Cardiac muscle cell (in vitro differentiated cells and primary cell): ENCODE data around the gene MARCHF4. TPM values are rescaled to one million over a fixed set of nuclear protein-coding genes. Genes with fewer than 3 reads are reported as not detected.
"Not testable (repeated sequence)": the region's sequence is repeated elsewhere in the genome, so short reads cannot be mapped to it uniquely, and the experiment has no call there.

ENCODE experiments used
- DNase-seq, 2 donors: peaks; one replicate each; pipeline versions ENCODE4 v3.0.0 to v3.0.0-alpha.2; 2010 to 2017; ENCODE audit warnings: low read depth in 1 of 2, low spot score in 1 of 2
- H3K27ac ChIP-seq: fragments of 200-600 bp; sonication (generic); 2 replicates; pipeline ENCODE4 v1.5.1; 2016
- H3K27me3 ChIP-seq: fragments of 200-600 bp; sonication (generic); 2 replicates; pipeline ENCODE4 v1.6.0; 2016; ENCODE audit warnings: control low read depth
- H3K36me3 ChIP-seq: fragments of 200-600 bp; sonication (generic); 2 replicates; pipeline ENCODE4 v1.5.1; 2016; ENCODE audit warnings: control low read depth
- H3K4me1 ChIP-seq: fragments of 200-600 bp; sonication (generic); 2 replicates; pipeline ENCODE4 v1.8.1; 2017; ENCODE audit warnings: low read depth, mild to moderate bottlenecking, mixed run types
- H3K4me3 ChIP-seq: fragments of 200-600 bp; sonication (generic); 2 replicates; pipeline ENCODE4 v1.5.1; 2016; ENCODE audit warnings: mild to moderate bottlenecking
- H3K9me3 ChIP-seq: fragments of 200-600 bp; sonication (generic); 2 replicates; pipeline ENCODE4 v1.5.1; 2017; ENCODE audit warnings: low read depth, mild to moderate bottlenecking, control low read depth
- CTCF ChIP-seq: IDR thresholded peaks from 2 replicates; pipeline ENCODE4 v1.5.1; 2012; ENCODE audit warnings: low read depth, mild to moderate bottlenecking, low read length
- polyA plus RNA-seq: library from polyadenylated mRNA; unstranded; fragments of >200 nt; fragmentation: Nextera tagmentation; extraction: Ambion mirVana; gene quantifications from 2 replicates; pipeline ENCODE4 v1.2.1, GENCODE V29; 2016
- total RNA-seq: library from RNA; depleted of rRNA; stranded (reverse); fragments of >200 nt; gene quantifications from 2 replicates; pipeline ENCODE4 v1.2.3, GENCODE V29; 2016

The MARCHF4 gene
- total and polyA plus RNA-seq, 2 experiments from 2014 or later: not detected

DNA sequence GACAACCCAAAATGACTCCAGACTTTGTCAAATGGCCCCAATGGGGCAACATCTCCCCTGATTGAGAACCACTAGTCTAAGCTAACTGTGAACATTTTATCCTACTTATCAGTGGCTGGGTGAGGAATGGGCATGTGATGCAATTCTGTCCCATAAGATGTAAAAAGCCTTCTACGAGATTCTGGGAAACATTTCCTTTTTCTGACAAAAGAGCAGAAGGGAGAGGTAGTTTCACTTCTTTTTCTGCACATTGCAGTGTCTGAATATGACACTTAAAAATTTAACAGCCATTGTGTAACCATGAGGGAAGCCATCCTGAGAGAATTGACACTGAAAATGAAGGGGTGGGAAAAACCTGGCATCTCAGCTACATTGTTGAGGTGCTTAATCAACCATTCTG, 17.3 kb upstream of the MARCHF4 start:
- H3K9me3 ChIP-seq: no peaks in the 10 kb centered on the region
- peak in 1 of 2 donors; percentile 91 for DNase-seq
- H3K27me3 ChIP-seq: no peaks in the 10 kb centered on the region
- H3K36me3 ChIP-seq: no peaks in the 10 kb centered on the region
- no peak for TF ChIP-seq CTCF
- no peak overlapping the region for H3K27ac ChIP-seq
- peaks cover 25% of the 10 kb centered on the region for H3K4me1 ChIP-seq
- H3K4me3 ChIP-seq: no peak overlapping the region

DNA sequence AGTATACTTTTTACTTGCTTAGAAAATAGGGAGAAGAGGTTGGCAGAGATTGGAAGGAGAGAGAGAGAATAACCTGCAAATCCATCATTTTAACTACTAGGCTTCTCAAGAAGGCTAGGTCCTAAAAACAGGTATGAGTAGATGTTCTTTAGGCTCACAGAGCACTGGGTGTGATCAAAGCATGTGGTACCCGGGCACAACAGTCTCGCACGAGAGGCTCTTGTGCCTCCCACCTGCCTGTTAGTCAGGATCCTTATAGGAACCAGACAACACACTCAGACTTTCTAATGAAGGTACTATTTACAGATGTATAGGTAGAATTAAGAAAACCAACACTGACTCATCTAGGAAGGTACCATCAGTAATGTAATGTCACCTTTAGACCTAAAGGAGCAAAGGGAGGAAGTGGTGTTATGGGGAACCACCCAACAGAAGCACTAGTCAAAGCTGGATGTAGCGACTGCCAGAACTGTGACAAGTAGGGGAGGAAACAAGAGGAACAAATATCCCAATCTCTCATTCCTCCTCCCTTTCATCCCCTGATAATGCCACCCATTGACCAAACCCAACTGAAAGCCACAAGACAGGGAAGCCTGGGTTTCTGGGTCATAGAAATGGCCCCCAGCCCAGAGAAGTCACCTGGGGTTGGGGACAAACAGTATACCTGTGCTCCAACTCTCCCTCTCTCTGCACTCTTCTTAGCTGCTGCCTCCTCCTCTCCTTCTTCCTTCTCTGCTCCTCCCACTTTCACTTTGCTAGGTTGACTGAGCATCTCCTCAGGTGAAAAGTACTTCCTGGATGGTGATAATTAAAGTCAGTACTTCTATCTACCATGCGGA, 16.0 kb upstream of the MARCHF4 start:
- Histone ChIP-seq H3K4me3 (no peak overlapping the region), H3K9me3 (no peaks in the 10 kb centered on the region), H3K36me3 (no peaks in the 10 kb centered on the region), H3K27me3 (no peaks in the 10 kb centered on the region), H3K27ac (no peak overlapping the region), H3K4me1 (peaks cover 17% of the 10 kb centered on the region)
- DNase-seq: no peak
- no peak for TF ChIP-seq CTCF

DNA sequence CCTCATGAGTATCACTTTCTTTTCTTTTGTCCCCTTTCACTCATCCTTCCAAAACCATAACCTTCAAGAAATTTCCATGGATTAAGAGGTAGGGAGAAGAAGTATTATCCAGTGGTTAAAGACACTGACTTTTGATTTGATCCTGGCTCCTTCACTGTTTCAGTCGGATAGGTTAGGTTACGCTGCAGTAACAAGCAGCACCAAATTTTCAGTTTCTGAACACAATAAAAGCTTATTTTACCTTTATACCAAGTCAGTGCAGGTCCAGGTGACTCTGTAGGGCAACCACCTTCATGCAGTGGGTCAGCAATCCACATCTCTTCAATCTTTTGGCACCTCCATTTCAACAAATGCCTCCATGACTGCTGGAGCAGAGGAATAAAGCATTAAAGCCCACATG, 15.0 kb upstream of the MARCHF4 start:
- H3K27me3 ChIP-seq: no peaks in the 10 kb centered on the region
- no peak overlapping the region for H3K27ac ChIP-seq
- peaks cover 7% of the 10 kb centered on the region for H3K4me1 ChIP-seq
- TF ChIP-seq CTCF: no peak
- DNase-seq: no peak
- no peaks in the 10 kb centered on the region for H3K36me3 ChIP-seq
- no peak overlapping the region for H3K4me3 ChIP-seq
- H3K9me3 ChIP-seq: no peaks in the 10 kb centered on the region

- DNase-seq: no peak
- no peaks in the 10 kb centered on the region for H3K27me3 ChIP-seq
- no peak overlapping the region for H3K27ac ChIP-seq
- H3K9me3 ChIP-seq: no peaks in the 10 kb centered on the region
- H3K4me3 ChIP-seq: no peak overlapping the region
- no peak for TF ChIP-seq CTCF
- H3K36me3 ChIP-seq: no peaks in the 10 kb centered on the region
- no peaks in the 10 kb centered on the region for H3K4me1 ChIP-seq
Observed at GRCh38 chr2:216385478-216385877, 13.2 kb upstream of the MARCHF4 start.

- not testable (repeated sequence) for H3K4me1 ChIP-seq, H3K27ac ChIP-seq, H3K27me3 ChIP-seq, H3K9me3 ChIP-seq, H3K36me3 ChIP-seq, DNase-seq, H3K4me3 ChIP-seq
Observed at GRCh38 chr2:216384409-216384808, 12.1 kb upstream of the MARCHF4 start.

DNA sequence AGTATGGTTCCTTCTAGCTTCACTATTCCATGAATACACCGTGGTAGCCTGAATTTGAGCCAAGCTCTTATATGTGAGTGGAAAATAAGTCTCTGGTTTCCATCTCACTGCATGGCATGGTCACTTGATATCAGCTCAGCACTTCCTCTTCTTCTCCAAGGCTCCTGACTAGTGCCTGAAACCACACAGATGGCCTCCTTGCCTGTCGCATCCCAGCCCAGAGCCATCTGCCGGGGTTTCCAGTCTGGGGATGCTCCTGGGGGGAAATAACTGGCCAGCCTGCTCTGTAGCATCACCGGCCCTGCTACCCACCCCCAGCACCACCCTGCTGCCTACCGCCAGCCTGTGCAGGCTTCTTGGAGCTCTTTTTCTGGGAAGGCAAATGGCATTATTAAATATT, 7.7 kb upstream of the MARCHF4 start:
- no peak for TF ChIP-seq CTCF
- no peak for DNase-seq
- peaks cover 8% of the 10 kb centered on the region for H3K27me3 ChIP-seq
- H3K27ac ChIP-seq: no peak overlapping the region
- no peaks in the 10 kb centered on the region for H3K36me3 ChIP-seq
- no peaks in the 10 kb centered on the region for H3K4me1 ChIP-seq
- no peak overlapping the region for H3K4me3 ChIP-seq
- no peaks in the 10 kb centered on the region for H3K9me3 ChIP-seq
